Measurements from ENCODE around the gene MAD1L1. TPM values are rescaled to one million over a fixed set of nuclear protein-coding genes. Genes with fewer than 3 reads are reported as not detected.

Gene MAD1L1
- total and polyA plus RNA-seq, 4 donors: 12.8 to 20.7 (median 16.5) TPM

GRCh38 chr7:2225830-2226229 lies 6.9 kb downstream of the MAD1L1 start:
- no peak for DNase-seq (ENCODE audit: low spot score)
- Histone ChIP-seq H3K36me3 (ENCODE audit: control insufficient read depth in 4 of 4, insufficient read depth in 3 of 4, low read depth in 1 of 4, low read length in 3 of 4) (peaks cover 2 to 43% (median 9%) of the 10 kb centered on the region in 4 donors), H3K4me3 (ENCODE audit: low read depth in 1 of 3, low read length in 3 of 3) (no peak overlapping the region), H3K27me3 (ENCODE audit: control insufficient read depth in 4 of 4, insufficient read depth in 4 of 4, low read length in 3 of 4) (no peaks in the 10 kb centered on the region), H3K9ac (ENCODE audit: low read depth in 1 of 2, low read length in 2 of 2) (no peak overlapping the region), H3K27ac (ENCODE audit: low read depth in 1 of 2, low read length in 2 of 2) (no peak overlapping the region), H3K9me3 (ENCODE audit: control insufficient read depth in 4 of 4, low read length in 3 of 4) (no peaks in the 10 kb centered on the region), H3K4me1 (ENCODE audit: control insufficient read depth in 4 of 4, insufficient read depth in 4 of 4, low read length in 3 of 4) (peaks cover 0 to 3% (median under 1%) of the 10 kb centered on the region in 4 donors)
- WGBS: 97% methylated on average over 13 of the region's 13 CpGs
- TF ChIP-seq NR2F2 (IDR thresholded peaks at IDR 0.05) (no peak), FOXA1 (IDR thresholded peaks at IDR 0.05) (no peak), REST (IDR thresholded peaks at IDR 0.05) (no peak), HNF4A (conservative IDR thresholded peaks at IDR 0.05) (no peak), FOXA2 (IDR thresholded peaks at IDR 0.05) (no peak), ZBTB33 (IDR thresholded peaks at IDR 0.05) (no peak), RAD21 (IDR thresholded peaks at IDR 0.05) (no peak), RXRA (IDR thresholded peaks at IDR 0.05) (no peak), GABPA (IDR thresholded peaks at IDR 0.05 in 1 of 2, conservative IDR thresholded peaks at IDR 0.05 in 1 of 2) (no peak), CTCF (IDR thresholded peaks at IDR 0.05; ENCODE audit: low read depth, low read length, missing input control) (no peak), YY1 (IDR thresholded peaks at IDR 0.05) (no peak), EGR1 (IDR thresholded peaks at IDR 0.05; ENCODE audit: low read depth in 2 of 2) (no peak), ATF3 (IDR thresholded peaks at IDR 0.05) (no peak), SP1 (IDR thresholded peaks at IDR 0.05) (no peak), JUND (IDR thresholded peaks at IDR 0.05) (no peak), HNF4G (IDR thresholded peaks at IDR 0.05) (no peak)

- no peak overlapping the region for H3K4me3 ChIP-seq (ENCODE audit: low read depth in 1 of 3, low read length in 3 of 3)
- TF ChIP-seq GABPA (IDR thresholded peaks at IDR 0.05 in 1 of 2, conservative IDR thresholded peaks at IDR 0.05 in 1 of 2) (no peak), FOXA1 (IDR thresholded peaks at IDR 0.05) (no peak), FOXA2 (IDR thresholded peaks at IDR 0.05) (no peak), TAF1 (conservative IDR thresholded peaks at IDR 0.05) (no peak), RAD21 (IDR thresholded peaks at IDR 0.05) (no peak), HNF4A (conservative IDR thresholded peaks at IDR 0.05) (no peak), ATF3 (IDR thresholded peaks at IDR 0.05) (no peak)
- DNase-seq (ENCODE audit: low spot score): no peak
- H3K36me3 ChIP-seq (ENCODE audit: control insufficient read depth in 4 of 4, insufficient read depth in 3 of 4, low read depth in 1 of 4, low read length in 3 of 4): peaks cover 2 to 43% (median 9%) of the 10 kb centered on the region in 4 donors
- no peak overlapping the region for H3K27ac ChIP-seq (ENCODE audit: low read depth in 1 of 2, low read length in 2 of 2)
- H3K9me3 ChIP-seq (ENCODE audit: control insufficient read depth in 4 of 4, low read length in 3 of 4): no peaks in the 10 kb centered on the region
- H3K9ac ChIP-seq (ENCODE audit: low read depth in 1 of 2, low read length in 2 of 2): no peak overlapping the region
- H3K4me1 ChIP-seq (ENCODE audit: control insufficient read depth in 4 of 4, insufficient read depth in 4 of 4, low read length in 3 of 4): no peaks in the 10 kb centered on the region
- H3K27me3 ChIP-seq (ENCODE audit: control insufficient read depth in 4 of 4, insufficient read depth in 4 of 4, low read length in 3 of 4): no peaks in the 10 kb centered on the region
- WGBS: 97% methylated on average over 14 of the region's 14 CpGs
These were observed 7.4 kb downstream of the MAD1L1 start for GRCh38 chr7:2225336-2225735.
